Stimulated activated CD4-positive, alpha-beta T cell treated with anti-CD3 and anti-CD28 coated beads, Interleukin-1b, Interleukin-23, amount 100 ng/mL, for 1 hour (primary cell): Measurements from ENCODE around the gene LRRN1.

Source experiments
- DNase-seq, 2 donors: peaks; one replicate each; pipeline ENCODE4 v3.0.0-alpha.2; 2020; ENCODE audit warnings: low read depth in 2 of 2

LRRN1 gene

GRCh38 chr3:3799173-3800079, at the start of gene LRRN1:
LRRN1 (plus strand) TSS chr3:3799431; CDS start chr3:3844642, 45,211 bp downstream.
- no peak for DNase-seq

- DNase-seq = no peak
These were observed 45.8 kb upstream of the LRRN1 start for GRCh38 chr3:3753416-3753815.

DNA sequence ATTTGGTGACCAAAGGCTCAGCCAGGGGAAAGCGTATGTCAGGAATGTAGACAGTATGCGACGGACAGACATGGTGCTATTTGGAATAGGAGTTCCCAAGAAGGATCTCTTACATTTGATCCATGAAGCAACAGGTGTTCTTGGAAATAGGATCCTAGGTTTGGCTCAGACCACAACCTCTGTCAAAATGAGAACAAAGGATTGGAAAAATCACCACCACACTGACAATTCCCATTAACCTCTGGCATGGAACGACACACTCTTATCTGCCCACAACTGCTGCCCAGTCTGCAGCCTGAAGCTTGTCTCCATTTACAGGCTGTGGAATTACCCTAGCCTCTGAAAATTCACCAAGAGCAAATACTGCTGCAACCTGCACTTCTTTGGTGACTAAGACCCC, 33.6 kb upstream of the LRRN1 start:
- no peak for DNase-seq

DNA sequence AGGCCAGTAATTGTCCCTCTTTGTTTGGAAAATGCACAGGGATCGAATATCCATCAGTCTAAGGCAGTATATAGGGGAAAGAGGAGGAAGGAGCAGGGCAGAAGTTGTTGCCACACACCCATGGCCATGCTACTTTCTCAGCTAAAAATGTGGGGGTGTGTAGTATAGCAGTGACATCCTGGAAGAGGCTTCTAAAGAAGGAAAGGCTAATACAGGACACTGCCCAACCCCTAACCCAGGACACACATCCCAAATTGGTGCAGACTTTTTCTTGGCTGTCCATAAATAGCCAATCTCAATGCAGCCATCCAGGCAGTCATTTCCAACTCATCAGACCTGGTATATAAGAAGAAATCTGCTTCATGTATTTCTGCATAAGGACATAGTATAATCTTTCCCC, 33.1 kb upstream of the LRRN1 start:
- DNase-seq = no peak

GRCh38 chr3:3771094-3771493, 28.1 kb upstream of the LRRN1 start:
- DNase-seq = no peak

- DNase-seq = no peak
These were observed 27.7 kb upstream of the LRRN1 start for GRCh38 chr3:3771567-3771966.

- DNase-seq = no peak
These were observed 26.9 kb upstream of the LRRN1 start for GRCh38 chr3:3772338-3772737.

DNA sequence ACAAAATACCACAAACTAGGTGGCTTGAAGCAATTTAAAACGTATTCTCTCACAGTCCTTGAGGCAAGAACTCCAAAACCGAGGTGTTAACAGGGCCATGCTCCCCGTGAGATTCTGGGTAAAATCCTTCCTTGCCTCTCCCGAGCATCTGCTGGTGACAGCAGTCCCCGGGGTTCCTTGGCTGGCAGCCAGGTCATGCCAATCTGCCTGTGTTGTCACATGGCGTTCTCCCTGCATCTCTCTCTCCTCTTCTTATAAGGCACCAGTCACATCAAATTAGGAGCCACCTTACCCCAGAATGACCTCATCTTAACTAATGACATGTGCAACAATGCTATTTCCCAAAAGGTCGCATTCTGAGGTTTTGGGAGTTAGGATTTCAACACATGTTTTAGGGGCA, 26.3 kb upstream of the LRRN1 start:
- DNase-seq = no peak

- DNase-seq = no peak
These were observed 22.6 kb upstream of the LRRN1 start for GRCh38 chr3:3776607-3777006.

DNA sequence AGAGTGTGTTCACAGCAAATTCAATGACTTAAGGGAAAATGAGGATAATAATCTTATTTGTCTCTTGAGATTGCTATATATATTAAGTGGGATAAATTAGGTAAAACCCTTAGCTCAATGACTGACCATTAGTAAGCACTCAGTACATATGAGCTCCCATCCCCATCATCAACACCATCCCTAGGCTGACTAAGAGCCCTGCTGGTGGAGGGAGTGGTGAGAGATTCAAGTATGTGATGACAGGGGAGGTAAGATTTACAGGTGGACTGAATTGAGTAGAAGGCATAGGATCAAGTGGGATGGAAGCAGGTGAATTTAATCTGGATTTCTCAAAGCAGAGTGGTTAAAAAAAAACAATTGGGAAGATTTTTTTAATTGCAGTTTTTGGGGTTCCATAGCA, 21.0 kb upstream of the LRRN1 start:
- DNase-seq = no peak

DNA sequence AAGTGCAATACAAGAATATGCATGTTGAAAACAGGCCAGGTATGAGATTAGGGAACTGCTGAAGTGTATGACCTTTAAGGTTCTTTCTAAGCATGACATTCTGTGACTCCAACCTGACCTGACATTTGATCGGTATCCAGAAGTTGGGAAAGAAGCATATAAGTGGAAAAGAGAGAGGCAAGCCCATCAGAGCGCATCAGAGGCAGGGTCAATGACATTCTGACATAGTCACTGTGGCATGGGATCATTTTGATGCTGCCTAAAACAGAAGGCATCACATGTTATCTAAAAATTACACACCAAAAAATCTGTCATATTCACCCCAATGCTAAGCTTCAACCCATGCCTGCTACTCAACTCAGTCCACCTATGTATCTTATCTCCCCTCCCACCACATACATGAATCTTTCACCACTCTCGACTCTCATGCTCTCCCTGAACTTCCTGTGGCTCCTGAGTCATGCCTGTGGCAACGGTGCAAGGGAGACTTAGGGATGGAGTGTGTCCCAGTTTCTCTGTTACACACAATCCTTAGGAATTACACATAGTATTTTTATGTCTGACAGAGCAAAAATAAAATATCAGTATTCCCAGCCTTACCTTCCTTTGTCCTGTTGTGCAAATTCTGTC, 20.5 kb upstream of the LRRN1 start:
- no peak for DNase-seq

DNA sequence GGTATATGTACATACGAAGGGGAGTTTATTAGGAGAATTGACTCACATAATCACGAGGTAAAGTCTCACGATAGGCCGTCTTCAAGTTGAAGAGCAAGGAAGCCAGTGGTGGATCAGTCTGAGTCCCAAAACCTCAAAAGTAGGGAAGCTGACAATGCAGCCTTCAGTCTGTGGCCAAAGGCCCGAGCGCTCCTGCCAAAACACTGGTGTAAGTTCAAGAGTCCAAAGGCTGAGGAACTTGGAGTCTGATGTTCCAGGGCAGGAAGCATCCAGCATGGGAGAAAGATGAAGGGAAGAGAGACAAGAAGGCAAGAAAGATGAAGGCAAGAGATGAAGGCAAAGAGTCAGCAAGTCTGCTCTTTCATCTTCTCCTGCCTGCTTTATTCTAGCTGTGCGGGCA, 16.8 kb upstream of the LRRN1 start:
- no peak for DNase-seq

- no peak for DNase-seq
These were observed 16.0 kb upstream of the LRRN1 start for GRCh38 chr3:3783210-3783609.

DNA sequence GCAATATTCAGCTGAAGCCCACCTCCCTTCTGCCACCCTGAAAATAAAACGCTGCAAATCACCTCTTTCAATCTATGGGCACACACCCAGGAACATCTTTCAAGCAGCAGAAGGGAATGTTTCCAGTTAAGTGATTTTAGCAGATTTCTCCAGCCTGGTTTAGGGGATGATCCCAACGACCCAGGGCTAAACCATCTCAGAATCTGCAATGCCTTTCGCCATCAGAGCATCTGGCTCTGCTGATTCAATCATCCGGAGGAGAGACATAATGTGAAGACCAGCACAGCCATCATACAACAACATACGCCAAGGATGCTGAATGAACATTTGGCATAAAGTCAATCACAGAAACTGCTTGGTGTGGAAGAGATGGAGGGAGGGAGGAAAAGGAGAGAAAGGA, 15.5 kb upstream of the LRRN1 start:
- no peak for DNase-seq

DNA sequence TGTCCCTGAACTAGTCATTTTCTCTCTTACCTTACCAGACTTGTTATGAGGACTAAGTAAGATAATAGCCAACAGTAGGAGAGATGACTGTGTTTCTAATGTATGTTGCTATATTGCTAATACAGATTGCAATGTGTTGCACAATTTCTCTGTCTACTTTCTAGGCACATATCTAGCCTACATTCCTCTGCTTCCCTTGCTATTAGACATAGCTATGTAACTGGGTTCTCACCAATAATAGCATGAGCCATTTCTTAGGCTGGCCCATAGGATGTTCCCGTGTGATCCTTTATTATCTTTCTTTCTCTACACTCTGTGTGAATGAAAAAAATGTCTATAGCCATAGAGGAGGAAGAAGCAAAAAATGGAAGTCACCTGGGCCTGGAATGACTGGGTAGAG, 6.8 kb upstream of the LRRN1 start:
- no peak for DNase-seq

DNA sequence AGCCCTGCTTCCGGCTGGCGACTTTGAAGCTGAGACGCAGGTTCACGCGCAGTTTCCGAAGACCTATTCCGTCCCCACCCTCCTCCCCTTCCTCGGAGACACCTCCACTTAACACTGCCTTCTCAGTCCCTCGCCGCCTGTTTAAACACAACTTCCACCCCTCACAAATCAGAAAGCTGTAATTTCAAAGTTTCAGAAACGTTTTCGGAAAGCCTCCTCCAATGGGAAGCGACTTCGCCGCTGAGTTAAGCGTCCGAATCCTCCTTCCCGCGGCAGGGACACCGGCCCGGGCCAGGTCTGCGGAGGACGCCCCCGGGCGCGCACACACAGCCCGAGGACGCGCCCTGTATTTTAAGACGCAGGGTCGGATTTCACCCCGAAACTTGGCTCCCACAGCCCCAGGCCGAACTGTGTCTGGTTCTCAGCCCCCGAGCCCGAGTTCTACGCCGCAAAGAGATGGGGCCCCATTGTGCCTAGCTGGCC, 559 bp upstream of the LRRN1 start:
- no peak for DNase-seq

DNA sequence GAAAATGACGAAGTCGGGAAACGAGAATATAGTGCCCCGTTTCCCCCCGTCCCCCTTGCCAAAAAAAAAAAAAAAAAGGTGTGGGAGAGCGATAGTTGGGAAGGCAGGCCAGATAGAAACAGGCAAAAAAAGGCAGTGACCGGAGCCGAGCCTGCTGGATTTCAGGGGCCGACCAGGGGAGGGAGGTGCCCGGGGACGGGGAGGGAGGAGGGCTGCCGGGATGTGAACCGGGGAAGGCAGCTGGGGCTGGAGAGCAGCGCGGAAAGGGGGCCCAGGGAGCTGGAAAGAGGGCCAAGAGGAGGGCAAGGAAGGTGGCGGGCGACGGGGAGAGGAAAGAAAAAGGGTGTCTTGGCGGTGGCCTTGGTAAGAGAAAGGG, 837 bp downstream of the LRRN1 start:
- DNase-seq = no peak

DNA sequence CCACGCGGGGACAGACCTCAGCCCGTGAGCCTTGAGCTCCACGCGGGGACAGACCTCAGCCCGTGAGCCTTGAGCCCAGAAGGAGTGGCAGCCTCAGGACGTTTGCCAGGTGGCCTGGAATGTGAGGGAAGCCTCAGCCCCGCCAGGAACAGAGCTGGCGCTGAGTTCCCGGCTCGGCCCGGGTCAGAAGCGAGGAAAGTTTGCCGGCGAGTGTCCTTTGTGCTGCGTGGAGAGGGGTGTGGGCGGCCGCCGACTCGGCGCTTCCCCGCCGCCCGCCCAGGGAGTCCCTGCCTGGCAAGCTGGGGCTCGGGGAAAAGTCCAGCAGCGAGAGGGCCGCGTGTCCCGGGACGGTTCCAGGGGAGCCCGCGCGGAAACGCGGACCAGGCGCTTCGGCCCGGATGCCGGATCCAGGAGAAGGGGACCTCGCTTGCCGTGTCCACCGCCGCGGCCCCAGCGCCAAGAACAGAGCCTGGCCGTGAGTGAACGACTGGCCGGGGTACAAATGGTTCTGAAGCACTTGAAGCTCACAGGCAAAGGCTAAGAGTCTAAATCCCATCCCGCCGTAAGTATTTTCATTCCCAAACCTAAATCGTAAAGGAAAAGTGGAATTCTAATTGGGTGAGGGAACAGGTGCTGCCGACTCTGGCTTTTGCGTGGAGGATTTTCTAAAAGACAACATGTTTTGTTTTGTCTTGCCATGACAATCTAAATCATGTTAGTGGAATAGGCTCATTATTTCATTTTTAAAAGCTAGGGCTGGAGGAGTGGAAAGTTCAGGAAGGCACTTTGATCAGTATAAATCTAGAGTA, 1.7 kb downstream of the LRRN1 start:
- DNase-seq = no peak

DNA sequence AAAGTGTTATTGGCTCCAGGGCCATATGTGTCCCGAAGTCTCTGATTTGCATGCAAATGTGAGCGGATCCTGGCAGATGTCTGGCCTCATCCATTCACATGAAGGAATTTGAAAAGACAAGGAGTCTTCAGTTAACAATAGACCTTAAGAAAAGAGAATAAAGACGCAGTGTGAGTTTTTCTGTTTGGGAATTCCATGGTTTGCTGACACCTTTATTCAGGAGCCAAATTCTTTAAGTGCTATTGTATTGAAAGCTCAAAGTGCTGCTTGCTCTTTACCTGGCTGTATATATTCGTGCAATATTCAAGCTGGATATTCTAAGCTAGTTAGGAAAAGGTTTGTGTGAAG, 2.2 kb downstream of the LRRN1 start:
- DNase-seq = no peak

DNA sequence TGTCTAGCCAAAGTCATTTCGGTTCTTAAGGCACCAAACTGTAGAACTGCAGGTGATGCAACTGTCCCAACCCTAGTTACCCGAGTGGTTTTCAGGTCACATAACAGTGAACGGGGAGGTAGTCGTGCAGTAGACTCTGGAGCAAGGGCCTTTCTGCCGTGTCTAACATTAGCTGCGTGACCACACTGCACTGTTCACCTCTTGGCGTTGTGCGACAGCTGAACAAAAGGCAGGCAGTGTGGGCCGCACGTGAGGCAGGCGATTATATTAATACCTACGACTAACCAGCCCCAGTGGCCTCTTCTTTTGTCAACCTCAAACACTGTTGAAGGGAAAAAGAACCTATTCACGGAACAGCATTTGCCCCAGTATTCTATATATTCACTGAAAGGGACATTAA, 2.8 kb downstream of the LRRN1 start:
- DNase-seq = no peak

DNA sequence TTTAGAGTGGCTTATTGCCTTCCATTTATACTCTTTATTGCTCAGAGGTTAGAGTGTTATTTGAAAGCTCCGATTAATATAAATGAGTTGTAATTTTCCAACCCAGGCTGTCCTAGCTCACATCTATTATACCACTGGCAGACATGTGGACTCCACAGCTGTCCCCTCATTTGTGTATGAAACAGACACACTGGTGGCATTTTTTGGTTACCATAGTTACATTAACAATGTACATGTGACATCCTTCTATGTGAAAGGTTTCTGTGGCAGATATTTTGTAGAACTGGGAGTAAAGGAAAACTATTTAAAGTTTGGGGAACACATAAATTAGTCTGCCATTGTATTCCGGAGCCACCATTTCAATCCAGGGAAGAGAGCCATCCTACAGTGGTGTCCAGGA, 5.3 kb downstream of the LRRN1 start:
- no peak for DNase-seq

- DNase-seq = no peak
These were observed 6.9 kb downstream of the LRRN1 start for GRCh38 chr3:3806092-3806491.

GRCh38 chr3:3806856-3807255, 7.6 kb downstream of the LRRN1 start:
- DNase-seq = no peak
